OCI-LY7 (cell line): ENCODE results near the gene GPATCH2L. TPM values are rescaled to one million over a fixed set of nuclear protein-coding genes. Genes with fewer than 3 reads are reported as not detected.

Experiments used
- BruUV-seq: library from RNA; stranded (reverse); fragments of 400-500 nt; replicated peaks from 2 replicates; lab custom pipeline; 2021; lab: Mats Ljungman, UMichigan
- CTCF ChIA-PET: fragments of 300-600 bp; sonication (Branson Sonifier 250); formaldehyde crosslinking; loops from one replicate; lab custom pipeline; 2022; ENCODE audit warnings: antibody characterized with exemption; ENCODE audit not compliant: unreplicated experiment; lab: Charles Lee
- POLR2A ChIA-PET: fragments of 300-600 bp; sonication (Branson Sonifier 250); formaldehyde crosslinking; loops from one replicate; lab custom pipeline; 2022; ENCODE audit warnings: antibody characterized with exemption; lab: Charles Lee
- DNase-seq: peaks from one replicate; pipeline ENCODE4 v3.0.0-alpha.2; 2015; ENCODE audit warnings: low spot score
- H2AFZ ChIP-seq: fragments of 200-600 bp; sonication (generic), shearing (Covaris generic); 2 replicates; pipeline ENCODE4 v1.6.1; 2014; ENCODE audit warnings: mild to moderate bottlenecking, antibody characterized with exemption, low read length, moderate library complexity
- H3K27ac ChIP-seq: fragments of 200-600 bp; sonication (generic); 2 replicates; pipeline ENCODE4 v1.5.1; 2014; ENCODE audit warnings: mixed run types, low read depth, mild to moderate bottlenecking, moderate library complexity, low read length, inconsistent platforms; ENCODE audit not compliant: poor library complexity, severe bottlenecking
- H3K36me3 ChIP-seq: fragments of 200-600 bp; sonication (generic); 2 replicates; pipeline ENCODE4 v1.6.1; 2014; ENCODE audit warnings: mild to moderate bottlenecking, antibody characterized with exemption, low read length, moderate library complexity, mixed read lengths; ENCODE audit not compliant: insufficient read depth
- H3K4me1 ChIP-seq: fragments of 200-600 bp; sonication (generic); 2 replicates; pipeline ENCODE4 v1.5.1; 2014; ENCODE audit warnings: mild to moderate bottlenecking, low read length; ENCODE audit not compliant: insufficient read depth, poor library complexity, severe bottlenecking
- H3K4me2 ChIP-seq: fragments of 200-600 bp; sonication (generic); 2 replicates; pipeline ENCODE4 v1.6.1; 2014; ENCODE audit warnings: mild to moderate bottlenecking, low read length
- H3K4me3 ChIP-seq: fragments of 200-600 bp; sonication (generic); 2 replicates; pipeline ENCODE4 v1.5.1; 2014; ENCODE audit warnings: mild to moderate bottlenecking, low read depth, low read length; ENCODE audit not compliant: poor library complexity, severe bottlenecking
- H3K79me2 ChIP-seq: fragments of 200-600 bp; sonication (generic); 2 replicates; pipeline ENCODE4 v1.6.1; 2016; ENCODE audit warnings: low read depth, mild to moderate bottlenecking, low read length, moderate library complexity, mixed read lengths; ENCODE audit not compliant: insufficient read depth
- H3K9me2 ChIP-seq: fragments of 200-600 bp; sonication (generic); 2 replicates; pipeline ENCODE4 v1.6.1; 2016; ENCODE audit warnings: mild to moderate bottlenecking, low read length, mixed read lengths; ENCODE audit not compliant: insufficient read depth
- H3K9me3 ChIP-seq: fragments of 200-600 bp; sonication (generic); 2 replicates; pipeline ENCODE4 v1.6.1; 2014; ENCODE audit warnings: mild to moderate bottlenecking, mixed run types, low read length, mixed read lengths
- H4K20me1 ChIP-seq: fragments of 200-600 bp; sonication (generic); 2 replicates; pipeline ENCODE4 v1.6.1; 2014; ENCODE audit warnings: mild to moderate bottlenecking, antibody characterized with exemption, low read length, moderate library complexity, mixed read lengths; ENCODE audit not compliant: insufficient read depth
- EZH2phosphoT487 ChIP-seq: fragments of 200-600 bp; sonication (generic); IDR thresholded peaks from 2 replicates; pipeline ENCODE4 v1.6.1; 2018; ENCODE audit warnings: low read depth, borderline replicate concordance, mild to moderate bottlenecking, mixed run types, antibody characterized with exemption, low read length, moderate library complexity, mixed read lengths
- intact Hi-C: fragments of 100-400 bp; cut with micrococcal nuclease; formaldehyde crosslinking; loops from one replicate; pipeline ENCODE4 v1.10.0; 2022; ENCODE audit not compliant: unreplicated experiment
- total RNA-seq, 2 experiments: library from RNA; depleted of rRNA in 1 of 2; stranded (reverse); fragments of >200 nt in 1 of 2; shearing (Covaris generic) in 1 of 2; gene quantifications; 2 replicates each; pipeline ENCODE4 v1.2.3, GENCODE V29; 2014 to 2022
- TF ChIP-seq, protein P1 (sequence below): fragments of 200-600 bp; sonication (generic); conservative IDR thresholded peaks from 2 replicates; pipeline ENCODE4 v1.5.1; 2014; ENCODE audit warnings: mild to moderate bottlenecking, antibody characterized with exemption, low read length, moderate library complexity, mixed read lengths

GPATCH2L gene
- total RNA-seq, 2 experiments from 2014 or later = 41.9 to 59.0 TPM

DNA sequence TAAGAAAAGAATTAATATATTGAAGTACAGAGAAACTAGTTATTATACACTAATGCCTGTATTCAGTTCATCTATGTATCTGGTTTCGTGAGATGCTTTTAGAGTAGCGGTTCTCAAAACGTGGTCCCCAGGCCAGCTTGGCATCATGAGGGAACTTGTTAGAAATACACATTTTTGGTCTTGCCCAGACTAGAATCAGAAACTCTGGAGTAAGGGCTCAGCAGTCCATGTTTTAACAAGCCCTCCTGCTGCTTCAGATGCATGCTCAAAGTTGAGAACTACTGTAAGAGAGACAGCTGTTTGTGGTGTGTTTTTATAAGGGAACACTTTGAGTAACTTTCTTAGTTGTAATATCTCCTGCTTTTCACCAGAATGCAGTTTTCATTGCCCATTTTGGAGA lies 18.1 kb downstream of the GPATCH2L start:
- H3K9me3 ChIP-seq = no peaks in the 10 kb centered on the region
- no peaks in the 10 kb centered on the region for H3K4me1 ChIP-seq
- no peak for DNase-seq
- ChIA-PET CTCF (no interaction called here), POLR2A (interaction anchor here (1.8 kb wide), 1 partner anchor 12 kb away, joined by 5 read pairs; no protein-coding TSS in a partner anchor)
- H3K27ac ChIP-seq = no peak overlapping the region
- 0 out of 2 replicates have a peak, but pooled peaks cover 9% of the 10 kb centered on the region for H3K79me2 ChIP-seq
- no peak overlapping the region for H3K4me3 ChIP-seq
- intact Hi-C loops = no loop called here
- TF ChIP-seq EZH2phosphoT487 = no peak
- TF ChIP-seq, protein P1, sequence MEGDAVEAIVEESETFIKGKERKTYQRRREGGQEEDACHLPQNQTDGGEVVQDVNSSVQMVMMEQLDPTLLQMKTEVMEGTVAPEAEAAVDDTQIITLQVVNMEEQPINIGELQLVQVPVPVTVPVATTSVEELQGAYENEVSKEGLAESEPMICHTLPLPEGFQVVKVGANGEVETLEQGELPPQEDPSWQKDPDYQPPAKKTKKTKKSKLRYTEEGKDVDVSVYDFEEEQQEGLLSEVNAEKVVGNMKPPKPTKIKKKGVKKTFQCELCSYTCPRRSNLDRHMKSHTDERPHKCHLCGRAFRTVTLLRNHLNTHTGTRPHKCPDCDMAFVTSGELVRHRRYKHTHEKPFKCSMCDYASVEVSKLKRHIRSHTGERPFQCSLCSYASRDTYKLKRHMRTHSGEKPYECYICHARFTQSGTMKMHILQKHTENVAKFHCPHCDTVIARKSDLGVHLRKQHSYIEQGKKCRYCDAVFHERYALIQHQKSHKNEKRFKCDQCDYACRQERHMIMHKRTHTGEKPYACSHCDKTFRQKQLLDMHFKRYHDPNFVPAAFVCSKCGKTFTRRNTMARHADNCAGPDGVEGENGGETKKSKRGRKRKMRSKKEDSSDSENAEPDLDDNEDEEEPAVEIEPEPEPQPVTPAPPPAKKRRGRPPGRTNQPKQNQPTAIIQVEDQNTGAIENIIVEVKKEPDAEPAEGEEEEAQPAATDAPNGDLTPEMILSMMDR = no peak
- H3K4me2 ChIP-seq = no peak overlapping the region
- BruUV-seq = no TSS peak
- peaks cover 93% of the 10 kb centered on the region for H3K36me3 ChIP-seq
- H3K9me2 ChIP-seq = no peaks in the 10 kb centered on the region
- H2AFZ ChIP-seq = no peak overlapping the region
- H4K20me1 ChIP-seq = no peaks in the 10 kb centered on the region

DNA sequence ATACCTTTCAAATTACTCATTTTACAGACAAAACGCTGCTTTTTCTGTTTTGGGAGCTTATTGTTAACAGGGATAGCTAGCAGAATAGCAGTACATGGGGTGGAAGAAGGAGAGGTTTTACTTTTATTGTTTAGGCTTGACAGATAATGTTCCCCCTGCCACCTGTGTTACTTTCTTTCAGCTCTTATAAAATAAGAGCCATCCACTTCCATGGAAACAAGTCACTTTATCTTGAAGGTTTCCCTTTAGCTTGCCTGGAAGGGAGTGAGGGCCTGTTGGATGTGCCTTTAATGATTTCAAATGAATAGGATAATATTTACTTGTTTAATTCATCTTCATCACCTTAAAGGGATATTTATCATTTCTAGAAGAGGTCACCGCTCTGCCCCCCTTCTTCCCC lies 23.3 kb downstream of the GPATCH2L start:
- TF ChIP-seq, protein P1 = no peak
- TF ChIP-seq EZH2phosphoT487 = no peak
- Histone ChIP-seq H4K20me1 (no peaks in the 10 kb centered on the region), H3K4me2 (no peak overlapping the region), H2AFZ (no peak overlapping the region), H3K4me1 (no peaks in the 10 kb centered on the region), H3K4me3 (no peak overlapping the region), H3K79me2 (no peaks in the 10 kb centered on the region), H3K9me2 (no peaks in the 10 kb centered on the region), H3K9me3 (no peaks in the 10 kb centered on the region), H3K27ac (no peak overlapping the region), H3K36me3 (peaks cover 92% of the 10 kb centered on the region)
- DNase-seq = no peak
- intact Hi-C loops = no loop called here
- ChIA-PET CTCF (no interaction called here), POLR2A (interaction anchor here (1.0 to 1.5 kb wide), 2 partner anchors 9 to 11 kb away, joined by 3 to 11 read pairs; no protein-coding TSS in a partner anchor)
- BruUV-seq = no TSS peak

GRCh38 chr14:76175942-76176341 lies 24.2 kb downstream of the GPATCH2L start:
- no peaks in the 10 kb centered on the region for H3K4me1 ChIP-seq
- H3K79me2 ChIP-seq = no peaks in the 10 kb centered on the region
- H3K9me3 ChIP-seq = no peaks in the 10 kb centered on the region
- no peak overlapping the region for H3K4me2 ChIP-seq
- intact Hi-C loops = no loop called here
- ChIA-PET POLR2A (interaction anchor here (1.5 kb wide), 1 partner anchor 10 kb away, joined by 11 read pairs; no protein-coding TSS in a partner anchor), CTCF (no interaction called here)
- no peaks in the 10 kb centered on the region for H4K20me1 ChIP-seq
- TF ChIP-seq, protein P1 = no peak
- TF ChIP-seq EZH2phosphoT487 = no peak
- H3K36me3 ChIP-seq = peaks cover 93% of the 10 kb centered on the region
- BruUV-seq = no TSS peak
- H3K27ac ChIP-seq = no peak overlapping the region
- no peaks in the 10 kb centered on the region for H3K9me2 ChIP-seq
- DNase-seq = no peak
- H3K4me3 ChIP-seq = no peak overlapping the region
- no peak overlapping the region for H2AFZ ChIP-seq
